Loucy (cell line): Measurements from ENCODE around the gene RELT.

Experiments used
- H2AFZ ChIP-seq: fragments of 200-600 bp; sonication (generic); 2 replicates; pipeline ENCODE4 v1.6.0; 2016; ENCODE audit warnings: antibody characterized with exemption, mild to moderate bottlenecking, low read length, moderate library complexity
- H3F3A ChIP-seq: fragments of 200-600 bp; 2 replicates; pipeline ENCODE4 v1.6.0; 2016; ENCODE audit warnings: antibody characterized with exemption, low read depth, mild to moderate bottlenecking
- H3K27me3 ChIP-seq: fragments of 200-600 bp; sonication (generic); 2 replicates; pipeline ENCODE4 v1.6.1; 2014; ENCODE audit warnings: low read length, mild to moderate bottlenecking; ENCODE audit not compliant: insufficient read depth, poor library complexity, severe bottlenecking
- H3K36me3 ChIP-seq: fragments of 200-600 bp; sonication (generic); 2 replicates; pipeline ENCODE4 v1.6.1; 2016; ENCODE audit warnings: low read length; ENCODE audit not compliant: insufficient read depth
- H3K4me1 ChIP-seq: fragments of 200-600 bp; sonication (generic); 2 replicates; pipeline ENCODE4 v1.5.1; 2014; ENCODE audit warnings: low read length, mild to moderate bottlenecking; ENCODE audit not compliant: insufficient read depth, poor library complexity, severe bottlenecking
- H3K4me2 ChIP-seq: fragments of 200-600 bp; sonication (generic); 2 replicates; pipeline ENCODE4 v1.6.0; 2014; ENCODE audit warnings: antibody characterized with exemption, low read length, low read depth, mild to moderate bottlenecking; ENCODE audit not compliant: poor library complexity, severe bottlenecking
- H3K4me3 ChIP-seq: fragments of 200-600 bp; sonication (generic); 2 replicates; pipeline ENCODE4 v1.5.1; 2014; ENCODE audit warnings: low read length, mild to moderate bottlenecking, mixed read lengths; ENCODE audit not compliant: poor library complexity, severe bottlenecking
- H3K79me2 ChIP-seq: fragments of 200-600 bp; sonication (generic); 2 replicates; pipeline ENCODE4 v1.6.1; 2014; ENCODE audit warnings: low read length; ENCODE audit not compliant: insufficient read depth
- H3K9ac ChIP-seq: fragments of 200-600 bp; sonication (generic); 2 replicates; pipeline ENCODE4 v1.6.0; 2014; ENCODE audit warnings: mild to moderate bottlenecking, low read depth, low read length, moderate library complexity; ENCODE audit not compliant: poor library complexity, severe bottlenecking
- H3K9me2 ChIP-seq: fragments of 200-600 bp; sonication (generic); replicated peaks from 2 replicates; pipeline ENCODE4 v1.6.1; 2016; ENCODE audit warnings: low read depth, low read length, mixed read lengths
- H3K9me3 ChIP-seq: fragments of 200-600 bp; sonication (generic); 2 replicates; pipeline ENCODE4 v1.6.1; 2014; ENCODE audit warnings: mild to moderate bottlenecking, antibody characterized with exemption, low read length, low read depth; ENCODE audit not compliant: insufficient read depth
- H4K20me1 ChIP-seq: fragments of 200-600 bp; sonication (generic); 2 replicates; pipeline ENCODE4 v1.6.0; 2014; ENCODE audit warnings: antibody characterized with exemption, low read length, mild to moderate bottlenecking; ENCODE audit not compliant: insufficient read depth, poor library complexity, severe bottlenecking
- EZH2phosphoT487 ChIP-seq: fragments of 200-600 bp; IDR thresholded peaks from 2 replicates; pipeline ENCODE4 v1.6.1; 2018; ENCODE audit warnings: antibody characterized with exemption, mild to moderate bottlenecking, moderate library complexity, borderline replicate concordance
- TF ChIP-seq, protein P1 (sequence below): fragments of 200-600 bp; sonication (generic); conservative IDR thresholded peaks from 2 replicates; pipeline ENCODE4 v1.5.1; 2014; ENCODE audit warnings: mild to moderate bottlenecking, antibody characterized with exemption, low read length

RELT gene

GRCh38 chr11:73356979-73357860 is 19.0 kb upstream of the RELT start:
- H3K9ac ChIP-seq, result no peak overlapping the region
- no peak overlapping the region for H3K4me2 ChIP-seq
- H3K9me3 ChIP-seq, result no peaks in the 10 kb centered on the region
- no peaks in the 10 kb centered on the region for H4K20me1 ChIP-seq
- H3K4me1 ChIP-seq, result peaks cover 15% of the 10 kb centered on the region
- no peak overlapping the region for H2AFZ ChIP-seq
- no peak overlapping the region for H3K4me3 ChIP-seq
- H3K36me3 ChIP-seq, result no peaks in the 10 kb centered on the region
- H3K27me3 ChIP-seq, result no peaks in the 10 kb centered on the region
- H3F3A ChIP-seq, result no peaks in the 10 kb centered on the region
- TF ChIP-seq EZH2phosphoT487, result no peak
- TF ChIP-seq, protein P1, sequence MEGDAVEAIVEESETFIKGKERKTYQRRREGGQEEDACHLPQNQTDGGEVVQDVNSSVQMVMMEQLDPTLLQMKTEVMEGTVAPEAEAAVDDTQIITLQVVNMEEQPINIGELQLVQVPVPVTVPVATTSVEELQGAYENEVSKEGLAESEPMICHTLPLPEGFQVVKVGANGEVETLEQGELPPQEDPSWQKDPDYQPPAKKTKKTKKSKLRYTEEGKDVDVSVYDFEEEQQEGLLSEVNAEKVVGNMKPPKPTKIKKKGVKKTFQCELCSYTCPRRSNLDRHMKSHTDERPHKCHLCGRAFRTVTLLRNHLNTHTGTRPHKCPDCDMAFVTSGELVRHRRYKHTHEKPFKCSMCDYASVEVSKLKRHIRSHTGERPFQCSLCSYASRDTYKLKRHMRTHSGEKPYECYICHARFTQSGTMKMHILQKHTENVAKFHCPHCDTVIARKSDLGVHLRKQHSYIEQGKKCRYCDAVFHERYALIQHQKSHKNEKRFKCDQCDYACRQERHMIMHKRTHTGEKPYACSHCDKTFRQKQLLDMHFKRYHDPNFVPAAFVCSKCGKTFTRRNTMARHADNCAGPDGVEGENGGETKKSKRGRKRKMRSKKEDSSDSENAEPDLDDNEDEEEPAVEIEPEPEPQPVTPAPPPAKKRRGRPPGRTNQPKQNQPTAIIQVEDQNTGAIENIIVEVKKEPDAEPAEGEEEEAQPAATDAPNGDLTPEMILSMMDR, result no peak
- H3K79me2 ChIP-seq, result no peaks in the 10 kb centered on the region
- no peaks in the 10 kb centered on the region for H3K9me2 ChIP-seq

DNA sequence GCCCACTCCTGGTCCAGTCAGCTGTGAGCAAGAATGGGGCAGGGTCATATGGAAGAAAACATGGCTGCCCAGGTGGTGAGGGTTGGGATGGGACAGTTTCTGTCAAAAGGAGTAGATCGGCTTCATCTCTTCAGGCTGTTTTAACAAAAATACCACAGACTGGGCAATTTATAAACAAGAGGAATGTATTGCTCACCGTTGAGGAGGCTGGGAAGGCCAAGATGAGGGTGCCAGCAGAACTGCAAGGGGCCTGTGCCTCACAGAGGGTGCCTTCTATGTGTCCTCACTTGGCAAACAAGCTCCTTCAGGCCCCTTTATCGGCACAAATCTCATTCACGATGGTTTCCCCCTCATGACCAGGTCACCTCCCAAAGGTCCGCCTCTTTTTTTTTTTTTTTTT is 18.1 kb upstream of the RELT start:
- Histone ChIP-seq H3K4me3 (no peak overlapping the region), H3K4me1 (peaks cover 11% of the 10 kb centered on the region), H2AFZ (no peak overlapping the region), H4K20me1 (no peaks in the 10 kb centered on the region), H3K9me3 (no peaks in the 10 kb centered on the region), H3K27me3 (no peaks in the 10 kb centered on the region), H3K9ac (no peak overlapping the region), H3F3A (no peaks in the 10 kb centered on the region), H3K4me2 (no peak overlapping the region), H3K79me2 (no peaks in the 10 kb centered on the region), H3K9me2 (no peaks in the 10 kb centered on the region), H3K36me3 (no peaks in the 10 kb centered on the region)
- TF ChIP-seq, protein P1, result no peak
- no peak for TF ChIP-seq EZH2phosphoT487

- TF ChIP-seq, protein P1, result no peak
- no peak for TF ChIP-seq EZH2phosphoT487
- Histone ChIP-seq H3K27me3 (no peaks in the 10 kb centered on the region), H3K4me2 (no peak overlapping the region), H3K79me2 (no peaks in the 10 kb centered on the region), H3F3A (no peaks in the 10 kb centered on the region), H3K9me2 (no peaks in the 10 kb centered on the region), H2AFZ (no peak overlapping the region), H3K9ac (no peak overlapping the region), H3K4me1 (no peaks in the 10 kb centered on the region), H3K4me3 (no peak overlapping the region), H4K20me1 (no peaks in the 10 kb centered on the region), H3K9me3 (no peaks in the 10 kb centered on the region), H3K36me3 (no peaks in the 10 kb centered on the region)
Measured at GRCh38 chr11:73359341-73359740, 16.9 kb upstream of the RELT start.
